ENCODE results near the gene CCL7. TPM values are rescaled to one million over a fixed set of nuclear protein-coding genes. Genes with fewer than 3 reads are reported as not detected.

CCL7 gene
- total and polyA plus RNA-seq, 2 experiments from 2014 or later, result not detected

DNA sequence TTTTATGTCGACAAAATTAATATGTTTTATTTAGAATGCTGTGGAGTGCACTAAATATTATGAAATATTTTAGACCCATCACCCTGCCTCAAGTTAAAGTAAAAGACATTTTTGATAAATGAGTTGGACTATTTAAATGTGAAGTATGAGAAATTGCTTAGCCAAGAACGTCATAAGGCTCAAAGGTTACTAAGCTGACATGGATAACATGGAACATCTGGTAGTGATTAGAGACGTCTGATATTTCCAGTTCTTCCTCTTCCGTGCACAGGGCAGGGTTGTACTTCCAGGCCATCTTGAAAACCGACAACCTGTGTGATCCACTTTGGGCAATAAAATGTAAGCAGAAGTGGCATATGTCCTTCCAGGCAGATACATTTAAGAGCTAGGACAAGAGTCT is 42.1 kb downstream of the CCL7 start:
- peak in 1 of 2 donors; percentile 91 for DNase-seq (ENCODE audit: low read depth in 1 of 2, low spot score in 1 of 2)
- TF ChIP-seq, protein P1, sequence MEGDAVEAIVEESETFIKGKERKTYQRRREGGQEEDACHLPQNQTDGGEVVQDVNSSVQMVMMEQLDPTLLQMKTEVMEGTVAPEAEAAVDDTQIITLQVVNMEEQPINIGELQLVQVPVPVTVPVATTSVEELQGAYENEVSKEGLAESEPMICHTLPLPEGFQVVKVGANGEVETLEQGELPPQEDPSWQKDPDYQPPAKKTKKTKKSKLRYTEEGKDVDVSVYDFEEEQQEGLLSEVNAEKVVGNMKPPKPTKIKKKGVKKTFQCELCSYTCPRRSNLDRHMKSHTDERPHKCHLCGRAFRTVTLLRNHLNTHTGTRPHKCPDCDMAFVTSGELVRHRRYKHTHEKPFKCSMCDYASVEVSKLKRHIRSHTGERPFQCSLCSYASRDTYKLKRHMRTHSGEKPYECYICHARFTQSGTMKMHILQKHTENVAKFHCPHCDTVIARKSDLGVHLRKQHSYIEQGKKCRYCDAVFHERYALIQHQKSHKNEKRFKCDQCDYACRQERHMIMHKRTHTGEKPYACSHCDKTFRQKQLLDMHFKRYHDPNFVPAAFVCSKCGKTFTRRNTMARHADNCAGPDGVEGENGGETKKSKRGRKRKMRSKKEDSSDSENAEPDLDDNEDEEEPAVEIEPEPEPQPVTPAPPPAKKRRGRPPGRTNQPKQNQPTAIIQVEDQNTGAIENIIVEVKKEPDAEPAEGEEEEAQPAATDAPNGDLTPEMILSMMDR (IDR thresholded peaks at IDR 0.05; ENCODE audit: low read depth, low read length), result no peak
- no peaks in the 10 kb centered on the region for H3K9me3 ChIP-seq (ENCODE audit: low read depth)

GRCh38 chr17:34313164-34313563 is 43.1 kb downstream of the CCL7 start:
- no peak overlapping the region for H3K4me3 ChIP-seq
- H3K27me3 ChIP-seq, result peaks cover 45% of the 10 kb centered on the region
- peak in 1 of 2 donors; percentile 73 for DNase-seq (ENCODE audit: low read depth in 1 of 2, low spot score in 1 of 2)
- H3K4me1 ChIP-seq (ENCODE audit: low read depth), result no peaks in the 10 kb centered on the region
- TF ChIP-seq, protein P1 (IDR thresholded peaks at IDR 0.05; ENCODE audit: low read depth, low read length), result no peak
- no peak overlapping the region for H3K27ac ChIP-seq
- H3K9me3 ChIP-seq (ENCODE audit: low read depth), result no peaks in the 10 kb centered on the region
- no peaks in the 10 kb centered on the region for H3K36me3 ChIP-seq

More for the DNA sequence above, 42.1 kb downstream of the CCL7 start:
- Histone ChIP-seq H3K27ac (no peak overlapping the region), H3K27me3 (peaks cover 45% of the 10 kb centered on the region), H3K36me3 (no peaks in the 10 kb centered on the region), H3K4me3 (no peak overlapping the region), H3K4me1 (ENCODE audit: low read depth) (no peaks in the 10 kb centered on the region)

DNA sequence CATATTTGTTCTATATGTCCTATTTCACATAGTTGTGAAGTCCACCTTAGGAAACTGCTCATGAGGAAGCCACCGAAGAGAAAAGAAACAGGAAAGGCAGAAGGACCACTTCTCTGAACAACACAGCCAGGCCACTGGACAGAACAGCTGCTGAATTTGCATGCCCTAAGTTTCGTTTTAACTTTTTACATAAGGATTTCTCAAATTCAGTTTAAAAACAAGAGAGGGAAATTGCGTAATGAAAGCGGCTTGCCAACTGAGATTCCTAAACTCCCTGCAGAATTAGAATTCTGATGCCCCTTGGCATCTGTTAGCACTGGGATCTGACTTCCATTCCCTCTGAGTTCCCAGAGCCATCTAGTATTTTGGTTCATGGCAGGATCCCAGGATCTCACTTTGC is 44.3 kb downstream of the CCL7 start:
- H3K27ac ChIP-seq, result no peak overlapping the region
- peak in 1 of 2 donors; percentile 95 for DNase-seq (ENCODE audit: low read depth in 1 of 2, low spot score in 1 of 2)
- TF ChIP-seq, protein P1 (IDR thresholded peaks at IDR 0.05; ENCODE audit: low read depth, low read length), result no peak
- H3K4me3 ChIP-seq, result no peak overlapping the region
- no peaks in the 10 kb centered on the region for H3K9me3 ChIP-seq (ENCODE audit: low read depth)
- H3K27me3 ChIP-seq, result peaks cover 45% of the 10 kb centered on the region
- no peaks in the 10 kb centered on the region for H3K36me3 ChIP-seq
- H3K4me1 ChIP-seq (ENCODE audit: low read depth), result no peaks in the 10 kb centered on the region

DNA sequence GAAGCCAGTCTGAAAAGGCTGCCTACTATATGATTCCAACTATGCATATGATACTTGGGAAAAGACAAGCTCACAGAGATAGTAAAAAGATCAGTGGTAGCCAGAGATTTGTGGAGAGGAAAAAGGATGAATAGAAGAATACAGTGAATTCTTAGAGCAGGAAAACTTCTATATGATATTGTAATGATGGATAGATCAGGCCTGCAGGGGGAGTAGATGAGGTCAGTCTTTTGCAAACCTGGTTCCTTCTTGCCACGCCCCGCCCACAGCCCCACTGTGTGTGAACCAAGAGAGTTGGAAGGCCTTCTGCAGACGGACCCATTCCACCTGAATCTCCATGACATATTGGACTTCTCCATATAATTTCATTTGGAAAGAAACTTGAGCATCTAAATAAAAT is 48.5 kb downstream of the CCL7 start:
- H3K36me3 ChIP-seq, result no peaks in the 10 kb centered on the region
- no peaks in the 10 kb centered on the region for H3K9me3 ChIP-seq (ENCODE audit: low read depth)
- no peaks in the 10 kb centered on the region for H3K4me1 ChIP-seq (ENCODE audit: low read depth)
- TF ChIP-seq, protein P1 (IDR thresholded peaks at IDR 0.05; ENCODE audit: low read depth, low read length), result peak; percentile 17
- H3K27me3 ChIP-seq, result peaks cover 23% of the 10 kb centered on the region
- DNase-seq (ENCODE audit: low read depth in 1 of 2, low spot score in 1 of 2), result no peak
- H3K27ac ChIP-seq, result no peak overlapping the region
- no peak overlapping the region for H3K4me3 ChIP-seq

DNA sequence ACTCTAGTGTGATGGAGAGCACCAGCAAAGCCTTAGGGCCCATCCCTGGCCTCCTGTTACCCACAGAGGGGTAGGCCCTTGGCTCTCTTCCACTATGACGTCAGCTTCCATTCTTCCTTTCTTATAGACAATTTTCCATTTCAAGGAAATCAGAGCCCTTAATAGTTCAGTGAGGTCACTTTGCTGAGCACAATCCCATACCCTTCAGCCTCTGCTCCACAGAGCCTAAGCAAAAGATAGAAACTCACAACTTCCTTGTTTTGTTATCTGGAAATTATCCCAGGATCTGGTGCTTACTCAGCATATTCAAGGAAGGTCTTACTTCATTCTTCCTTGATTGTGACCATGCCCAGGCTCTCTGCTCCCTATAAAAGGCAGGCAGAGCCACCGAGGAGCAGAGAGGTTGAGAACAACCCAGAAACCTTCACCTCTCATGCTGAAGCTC is 49.0 kb downstream of the CCL7 start, which contains the start of gene CCL8:
Gene CCL8 (plus strand): TSS at position 397 of the 445 bp plus-strand sequence. CDS start 67 bp downstream, outside the sequence.
- no peak within 1 kb of the TSS for H3K27ac ChIP-seq
- no peaks in the 10 kb centered on the region for H3K4me1 ChIP-seq (ENCODE audit: low read depth)
- DNase-seq (ENCODE audit: low read depth in 1 of 2, low spot score in 1 of 2), result peak in 1 of 2 donors; percentile 36
- H3K4me3 ChIP-seq, result no peak within 1 kb of the TSS
- TF ChIP-seq, protein P1 (IDR thresholded peaks at IDR 0.05; ENCODE audit: low read depth, low read length), result no peak
- no peaks in the 10 kb centered on the region for H3K9me3 ChIP-seq (ENCODE audit: low read depth)
- no peaks in the 10 kb centered on the region for H3K36me3 ChIP-seq
- H3K27me3 ChIP-seq, result peaks cover 17% of the 10 kb centered on the region

Other genes with a start within 250 kb of the CCL7 start
- 0.46 and 0.54 TPM in 2 replicates for gene CCL2, start 14.9 kb upstream of the CCL7 start, total RNA-seq
- gene CCL2, start 14.9 kb upstream of the CCL7 start, polyA plus RNA-seq, result 0.41 and 0.77 TPM in 2 replicates
- not detected in 2 replicates for gene CCL11, start 15.5 kb downstream of the CCL7 start, total RNA-seq
- gene CCL11, start 15.5 kb downstream of the CCL7 start, polyA plus RNA-seq, result not detected in 2 replicates
- not detected in 2 replicates for gene CCL8, start 49.2 kb downstream of the CCL7 start, total RNA-seq
- gene CCL8, start 49.2 kb downstream of the CCL7 start, polyA plus RNA-seq, result not detected in 2 replicates
- gene CCL13, start 86.3 kb downstream of the CCL7 start, total RNA-seq, result not detected in 2 replicates
- gene CCL13, start 86.3 kb downstream of the CCL7 start, polyA plus RNA-seq, result not detected in 2 replicates
- gene CCL1, start 93.0 kb downstream of the CCL7 start, total RNA-seq, result not detected in 2 replicates
- not detected in 2 replicates for gene CCL1, start 93.0 kb downstream of the CCL7 start, polyA plus RNA-seq